ENCODE measurements around the gene TMEM201. TPM values are rescaled to one million over a fixed set of nuclear protein-coding genes. Genes with fewer than 3 reads are reported as not detected.

TMEM201 gene
- total RNA-seq, 1 donor from 2014 or later = 12.8 TPM

DNA sequence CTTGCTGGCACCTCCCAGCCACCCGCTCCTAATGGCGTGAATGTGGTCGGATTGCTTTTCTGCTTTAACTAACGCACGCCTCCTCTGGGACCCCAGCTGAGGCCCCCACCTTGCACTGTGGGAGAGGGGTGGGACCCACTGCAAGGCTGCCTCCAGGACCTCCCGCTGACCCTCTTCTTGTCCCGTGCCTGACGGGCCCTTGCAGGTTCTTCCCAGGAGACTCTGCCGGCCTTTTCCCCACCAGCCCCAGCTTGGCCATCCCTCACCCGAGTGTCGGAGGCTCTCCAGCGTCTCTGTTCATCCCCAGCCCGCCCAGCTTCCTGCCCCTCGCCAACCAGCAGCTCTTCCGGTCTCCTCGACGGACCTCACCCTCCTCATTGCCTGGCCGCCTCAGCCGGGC is 18.6 kb downstream of the TMEM201 start:
- Histone ChIP-seq H3K4me1 (no peaks in the 10 kb centered on the region), H3K27me3 (no peaks in the 10 kb centered on the region), H3K36me3 (peaks cover 34 to 56% of the 10 kb centered on the region in 2 donors), H3K27ac (no peak overlapping the region), H3K9me3 (no peaks in the 10 kb centered on the region), H3K4me3 (no peak overlapping the region)
- TF ChIP-seq, protein P1, sequence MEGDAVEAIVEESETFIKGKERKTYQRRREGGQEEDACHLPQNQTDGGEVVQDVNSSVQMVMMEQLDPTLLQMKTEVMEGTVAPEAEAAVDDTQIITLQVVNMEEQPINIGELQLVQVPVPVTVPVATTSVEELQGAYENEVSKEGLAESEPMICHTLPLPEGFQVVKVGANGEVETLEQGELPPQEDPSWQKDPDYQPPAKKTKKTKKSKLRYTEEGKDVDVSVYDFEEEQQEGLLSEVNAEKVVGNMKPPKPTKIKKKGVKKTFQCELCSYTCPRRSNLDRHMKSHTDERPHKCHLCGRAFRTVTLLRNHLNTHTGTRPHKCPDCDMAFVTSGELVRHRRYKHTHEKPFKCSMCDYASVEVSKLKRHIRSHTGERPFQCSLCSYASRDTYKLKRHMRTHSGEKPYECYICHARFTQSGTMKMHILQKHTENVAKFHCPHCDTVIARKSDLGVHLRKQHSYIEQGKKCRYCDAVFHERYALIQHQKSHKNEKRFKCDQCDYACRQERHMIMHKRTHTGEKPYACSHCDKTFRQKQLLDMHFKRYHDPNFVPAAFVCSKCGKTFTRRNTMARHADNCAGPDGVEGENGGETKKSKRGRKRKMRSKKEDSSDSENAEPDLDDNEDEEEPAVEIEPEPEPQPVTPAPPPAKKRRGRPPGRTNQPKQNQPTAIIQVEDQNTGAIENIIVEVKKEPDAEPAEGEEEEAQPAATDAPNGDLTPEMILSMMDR (IDR thresholded peaks at IDR 0.05) = no peak
- DNase-seq (ENCODE audit: low spot score in 2 of 2) = no peak
- intact Hi-C loops (cut with DNase I) = no loop called here

DNA sequence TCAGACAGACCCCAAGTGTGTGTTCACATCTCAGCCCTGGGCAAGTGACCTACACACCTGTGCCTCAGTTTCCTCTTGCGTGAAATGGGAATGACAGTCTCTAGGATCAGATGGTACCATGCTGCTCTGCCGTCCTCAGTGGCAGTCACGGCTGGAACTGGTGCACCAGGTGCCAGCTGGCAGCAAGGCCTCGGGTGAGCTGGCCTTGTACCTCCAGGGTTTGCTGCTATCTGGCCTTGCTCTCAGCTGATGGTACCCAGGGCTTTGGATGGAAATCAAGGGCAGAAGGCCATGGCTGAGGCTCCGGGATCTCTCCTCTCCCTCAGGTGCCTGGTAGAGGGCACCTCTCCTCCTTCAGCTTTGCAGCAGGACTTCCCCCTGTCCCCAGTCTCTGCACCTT is 21.3 kb downstream of the TMEM201 start:
- Histone ChIP-seq H3K27me3 (no peaks in the 10 kb centered on the region), H3K4me3 (no peak overlapping the region), H3K27ac (no peak overlapping the region), H3K4me1 (no peaks in the 10 kb centered on the region), H3K36me3 (peaks cover 27 to 46% of the 10 kb centered on the region in 2 donors), H3K9me3 (no peaks in the 10 kb centered on the region)
- TF ChIP-seq, protein P1 (IDR thresholded peaks at IDR 0.05) = no peak
- intact Hi-C loops (cut with DNase I) = no loop called here
- no peak for DNase-seq (ENCODE audit: low spot score in 2 of 2)

DNA sequence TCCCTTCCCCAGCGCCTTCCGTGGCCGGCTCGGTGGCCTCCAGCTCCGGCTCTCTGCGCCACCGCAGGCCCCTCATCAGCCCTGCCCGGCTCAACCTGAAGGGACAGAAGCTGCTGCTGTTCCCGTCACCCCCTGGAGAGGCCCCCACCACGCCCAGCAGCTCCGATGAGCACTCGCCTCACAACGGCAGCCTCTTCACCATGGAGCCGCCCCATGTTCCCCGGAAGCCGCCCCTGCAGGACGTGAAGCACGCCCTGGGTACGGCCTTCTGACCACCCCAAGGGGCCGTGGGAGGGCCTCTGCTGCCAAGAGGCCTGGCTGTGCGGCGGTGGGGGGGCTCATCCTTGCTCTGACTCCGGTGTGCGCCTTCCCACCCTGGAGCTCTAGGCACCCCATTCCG is 21.8 kb downstream of the TMEM201 start:
- no peak overlapping the region for H3K27ac ChIP-seq
- intact Hi-C loops (cut with DNase I) = no loop called here
- H3K9me3 ChIP-seq = no peaks in the 10 kb centered on the region
- no peaks in the 10 kb centered on the region for H3K27me3 ChIP-seq
- no peaks in the 10 kb centered on the region for H3K4me1 ChIP-seq
- H3K36me3 ChIP-seq = peaks cover 27 to 46% of the 10 kb centered on the region in 2 donors
- DNase-seq (ENCODE audit: low spot score in 2 of 2) = no peak
- TF ChIP-seq, protein P1 (IDR thresholded peaks at IDR 0.05) = no peak
- no peak overlapping the region for H3K4me3 ChIP-seq

DNA sequence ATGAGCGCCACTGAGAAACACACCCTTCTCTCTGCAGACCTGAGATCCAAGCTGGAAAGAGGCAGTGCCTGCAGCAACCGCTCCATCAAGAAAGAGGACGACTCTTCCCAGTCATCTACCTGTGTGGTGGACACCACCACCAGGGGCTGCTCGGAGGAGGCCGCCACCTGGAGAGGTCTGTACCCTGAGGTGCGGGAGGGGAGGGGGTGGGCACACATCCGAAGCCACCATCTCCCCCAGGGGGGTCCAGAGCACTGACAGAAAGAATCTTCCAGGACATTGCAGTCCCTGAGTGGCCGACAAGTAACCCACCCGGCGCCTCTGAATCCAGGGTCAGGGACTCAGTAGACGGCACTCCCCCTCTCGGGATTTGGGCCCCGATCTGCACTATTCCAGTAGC is 23.0 kb downstream of the TMEM201 start:
- Histone ChIP-seq H3K9me3 (no peaks in the 10 kb centered on the region), H3K36me3 (peaks cover 27 to 46% of the 10 kb centered on the region in 2 donors), H3K27ac (no peak overlapping the region), H3K27me3 (no peaks in the 10 kb centered on the region), H3K4me1 (no peaks in the 10 kb centered on the region), H3K4me3 (no peak overlapping the region)
- intact Hi-C loops (cut with DNase I) = no loop called here
- TF ChIP-seq, protein P1 (IDR thresholded peaks at IDR 0.05) = no peak
- DNase-seq (ENCODE audit: low spot score in 2 of 2) = no peak

DNA sequence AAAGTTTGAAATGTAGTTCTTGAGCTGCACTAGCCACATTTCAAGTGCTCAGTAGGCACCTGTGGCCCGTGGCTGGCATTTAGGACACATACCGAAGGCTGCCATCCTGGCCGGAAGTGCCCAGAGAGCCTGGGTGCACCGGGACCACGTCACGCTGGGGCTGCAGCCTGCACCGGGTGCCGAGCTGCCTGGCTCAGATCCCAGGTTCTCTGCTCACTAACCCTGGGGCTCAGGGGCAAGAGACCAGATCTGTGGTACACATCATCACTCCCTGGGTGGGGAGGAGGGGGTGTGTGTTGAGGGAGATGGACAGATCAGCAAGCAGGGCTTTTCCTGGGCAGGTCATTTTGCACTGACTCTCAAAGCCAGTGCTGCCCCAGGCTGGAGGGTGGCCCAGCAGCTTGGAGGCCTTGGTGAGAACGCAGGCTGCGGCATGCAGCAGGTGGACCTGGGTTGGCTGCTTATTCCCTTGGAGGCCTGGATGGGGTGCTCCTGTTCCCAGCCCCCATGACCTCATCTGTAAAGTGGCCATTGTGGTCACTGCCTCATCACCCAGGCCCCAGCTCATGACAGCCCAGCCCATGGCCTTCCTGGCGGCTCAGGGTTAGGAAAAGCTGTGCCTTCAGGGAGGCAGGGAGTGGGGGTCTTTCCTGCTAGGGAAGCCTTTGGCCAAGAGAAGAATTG is 23.6 kb downstream of the TMEM201 start:
- no peak for DNase-seq (ENCODE audit: low spot score in 2 of 2)
- Histone ChIP-seq H3K36me3 (peaks cover 27 to 46% of the 10 kb centered on the region in 2 donors), H3K27ac (no peak overlapping the region), H3K9me3 (no peaks in the 10 kb centered on the region), H3K4me3 (no peak overlapping the region), H3K27me3 (no peaks in the 10 kb centered on the region), H3K4me1 (no peaks in the 10 kb centered on the region)
- intact Hi-C loops (cut with DNase I) = no loop called here
- TF ChIP-seq, protein P1 (IDR thresholded peaks at IDR 0.05) = no peak
